Right lobe of liver (tissue), 6 donors: ENCODE data around the gene ARSA. TPM values are rescaled to one million over a fixed set of nuclear protein-coding genes. Genes with fewer than 3 reads are reported as not detected.
"Not testable (repeated sequence)": the region's sequence is repeated elsewhere in the genome, so short reads cannot be mapped to it uniquely, and the experiment has no call there.

ENCODE experiments used
- ATAC-seq, 4 donors: fragments of 200-7000 bp; cut with Tn5 transposase; one replicate each; pipeline ENCODE4 v1.9.1; 2020; ENCODE audit warnings: mild to moderate bottlenecking in 4 of 4, moderate library complexity in 4 of 4
- DNase-seq, 3 donors: peaks; one replicate each; pipeline ENCODE4 v3.0.0-alpha.2; 2020
- H3K27ac ChIP-seq, 3 donors: fragments of 200-600 bp; one replicate each; pipeline ENCODE4 v1.8.0; 2022
- H3K27me3 ChIP-seq, 2 donors: fragments of 200-600 bp; one replicate each; pipeline ENCODE4 v1.8.0; 2022
- H3K36me3 ChIP-seq, 4 donors: fragments of 200-600 bp; sonication (generic) in 1 of 4; one replicate each; pipeline versions ENCODE4 v1.5.1 to v1.8.0; 2017 to 2022; ENCODE audit warnings: control low read depth in 1 of 4
- H3K4me1 ChIP-seq, 4 donors: fragments of 200-600 bp; sonication (generic) in 1 of 4; one replicate each; pipeline versions ENCODE4 v1.5.1 to v1.8.0; 2017 to 2022; ENCODE audit warnings: control low read depth in 1 of 4
- H3K4me3 ChIP-seq, 3 donors: fragments of 200-600 bp; one replicate each; pipeline ENCODE4 v1.8.0; 2022
- H3K9me3 ChIP-seq, 4 donors: fragments of 200-600 bp; sonication (generic) in 1 of 4; one replicate each; pipeline versions ENCODE4 v1.5.1 to v1.8.0; 2017 to 2022; ENCODE audit warnings: control low read depth in 1 of 4
- POLR2A ChIP-seq: fragments of 450-650 bp; IDR thresholded peaks from one replicate; pipeline ENCODE4 v1.6.1; 2017; ENCODE audit warnings: antibody characterized with exemption, mild to moderate bottlenecking
- WGBS: methylation state at CpG from one replicate; pipeline ENCODE4 v1.1.6; 2018; ENCODE audit warnings: low coverage, low lambda C conversion rate; ENCODE audit not compliant: insufficient coverage; ENCODE audit errors: missing lambda C conversion rate; 5-methylcytosine and 5-hydroxymethylcytosine counted together
- intact Hi-C, 2 donors: fragments of 100-400 bp; cut with DNase I; formaldehyde crosslinking; loops; one replicate each; pipeline versions ENCODE4 v1.11.2 to v1.14.1; 2022
- total RNA-seq, 6 experiments: library from RNA; depleted of rRNA in 2 of 6; stranded (reverse); fragments of >200 nt in 2 of 6; fragmentation: NEBNext Ultra II Directional in 3 of 6; extraction: Animal tissue kit (Norgen Biotek cat#: 25700) in 3 of 6; gene quantifications; one replicate each; pipeline versions ENCODE4 v1.1.0 to v1.2.4, GENCODE V29; 2016 to 2023
- TF ChIP-seq, protein P1 (sequence below), 4 donors: fragments of 200-600 bp in 3 of 4; fragments of 450-650 bp in 1 of 4; IDR thresholded peaks; one replicate each; pipeline versions ENCODE4 v1.5.1 to v1.8.0; 2016 to 2022; ENCODE audit warnings: antibody characterized with exemption in 4 of 4, mild to moderate bottlenecking in 2 of 4
- donor health status: DM: no; HTN: yes; CAD: no.
- donor health status: DM: no; HTN: no; CAD: no.
- donor health status: DM: no; HTN: no; CAD: no.
- donor health status: DM: no; HTN: yes; CAD: no.
- donor health status: DM: no; HTN: yes; CAD: no.

ARSA gene
- total RNA-seq, 6 experiments from 2014 or later: 20.8 to 47.3 (median 38.6) TPM

DNA sequence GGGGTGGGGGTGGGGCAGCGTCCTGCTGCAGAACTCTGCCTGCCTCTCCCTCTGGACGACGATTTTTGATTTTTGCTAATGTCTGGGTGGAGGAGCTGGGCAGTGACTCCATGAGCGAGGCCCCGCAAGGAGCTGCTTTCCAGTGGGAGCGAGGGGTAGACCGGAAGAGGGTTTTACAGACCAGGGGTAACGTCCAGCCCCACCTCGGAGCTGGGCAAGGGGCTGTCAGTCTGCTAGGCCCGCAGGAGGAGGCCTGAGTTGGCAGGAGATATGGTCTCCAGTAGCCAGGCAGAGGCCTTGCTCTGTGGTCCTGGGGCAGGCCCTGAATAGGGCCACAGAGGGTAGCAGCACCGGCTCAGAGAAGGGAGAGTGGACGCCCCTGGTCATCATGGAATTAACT is 18.4 kb downstream of the ARSA start:
- intact Hi-C loops: no loop called here
- Histone ChIP-seq H3K4me1 (peaks cover 0 to 10% (median 4%) of the 10 kb centered on the region in 4 donors), H3K9me3 (no peaks in the 10 kb centered on the region), H3K4me3 (no peak overlapping the region), H3K27me3 (no peaks in the 10 kb centered on the region), H3K36me3 (no peaks in the 10 kb centered on the region), H3K27ac (no peak overlapping the region)
- 77% methylated on average over 6 of the region's 12 CpGs for WGBS
- DNase-seq (no peak), ATAC-seq (no peak)
- TF ChIP-seq, protein P1, sequence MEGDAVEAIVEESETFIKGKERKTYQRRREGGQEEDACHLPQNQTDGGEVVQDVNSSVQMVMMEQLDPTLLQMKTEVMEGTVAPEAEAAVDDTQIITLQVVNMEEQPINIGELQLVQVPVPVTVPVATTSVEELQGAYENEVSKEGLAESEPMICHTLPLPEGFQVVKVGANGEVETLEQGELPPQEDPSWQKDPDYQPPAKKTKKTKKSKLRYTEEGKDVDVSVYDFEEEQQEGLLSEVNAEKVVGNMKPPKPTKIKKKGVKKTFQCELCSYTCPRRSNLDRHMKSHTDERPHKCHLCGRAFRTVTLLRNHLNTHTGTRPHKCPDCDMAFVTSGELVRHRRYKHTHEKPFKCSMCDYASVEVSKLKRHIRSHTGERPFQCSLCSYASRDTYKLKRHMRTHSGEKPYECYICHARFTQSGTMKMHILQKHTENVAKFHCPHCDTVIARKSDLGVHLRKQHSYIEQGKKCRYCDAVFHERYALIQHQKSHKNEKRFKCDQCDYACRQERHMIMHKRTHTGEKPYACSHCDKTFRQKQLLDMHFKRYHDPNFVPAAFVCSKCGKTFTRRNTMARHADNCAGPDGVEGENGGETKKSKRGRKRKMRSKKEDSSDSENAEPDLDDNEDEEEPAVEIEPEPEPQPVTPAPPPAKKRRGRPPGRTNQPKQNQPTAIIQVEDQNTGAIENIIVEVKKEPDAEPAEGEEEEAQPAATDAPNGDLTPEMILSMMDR (IDR thresholded peaks at IDR 0.05): no peak
- TF ChIP-seq POLR2A: no peak

- TF ChIP-seq, protein P1 (IDR thresholded peaks at IDR 0.05): no peak
- no peak for TF ChIP-seq POLR2A
- intact Hi-C loops: no loop called here
- ATAC-seq: no peak
- Histone ChIP-seq H3K27me3 (no peaks in the 10 kb centered on the region), H3K36me3 (no peaks in the 10 kb centered on the region), H3K27ac (no peak overlapping the region), H3K4me3 (no peak overlapping the region), H3K4me1 (peaks cover 0 to 9% (median 4%) of the 10 kb centered on the region in 4 donors), H3K9me3 (no peaks in the 10 kb centered on the region)
- 72% methylated on average over 10 of the region's 10 CpGs for WGBS
- no peak for DNase-seq
Observed at GRCh38 chr22:50608996-50609395, 19.0 kb downstream of the ARSA start.

DNA sequence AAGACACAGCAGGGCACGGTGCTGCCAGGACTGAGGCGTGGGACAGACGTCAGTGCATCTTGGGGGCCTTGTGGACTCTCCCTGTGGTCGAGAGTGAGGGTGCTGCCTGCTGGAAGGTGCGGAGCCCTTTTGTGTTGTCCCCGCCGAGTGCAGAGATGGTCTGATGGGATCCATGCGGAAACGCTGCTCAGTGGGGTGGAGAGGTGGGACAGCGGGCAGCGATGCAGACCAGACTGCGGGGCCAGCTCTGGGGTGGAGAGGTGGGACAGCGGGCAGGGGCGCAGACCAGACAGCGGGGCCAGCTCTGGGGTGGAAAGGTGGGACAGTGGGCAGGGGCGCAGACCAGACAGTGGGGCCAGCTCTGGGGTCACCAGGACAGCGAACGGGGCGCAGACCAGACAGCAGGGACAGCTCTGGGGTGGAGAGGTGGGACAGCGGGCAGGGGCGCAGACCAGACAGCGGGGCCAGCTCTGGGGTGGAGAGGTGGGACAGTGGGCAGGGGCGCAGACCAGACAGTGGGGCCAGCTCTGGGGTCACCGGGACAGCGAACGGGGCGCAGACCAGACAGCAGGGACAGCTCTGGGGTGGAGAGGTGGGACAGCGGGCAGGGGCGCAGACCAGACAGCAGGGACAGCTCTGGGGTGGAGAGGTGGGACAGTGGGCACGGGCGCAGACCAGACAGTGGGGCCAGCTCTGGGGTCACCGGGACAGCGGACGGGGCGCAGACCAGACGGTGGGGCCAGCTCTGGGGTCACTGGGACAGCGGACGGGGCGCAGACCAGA is 19.7 kb downstream of the ARSA start:
- H3K36me3 ChIP-seq, intact Hi-C loops, H3K27ac ChIP-seq, DNase-seq, H3K27me3 ChIP-seq, H3K4me1 ChIP-seq, ATAC-seq, H3K9me3 ChIP-seq, H3K4me3 ChIP-seq: not testable (repeated sequence)
- WGBS: 75% methylated on average over 16 of the region's 39 CpGs

DNA sequence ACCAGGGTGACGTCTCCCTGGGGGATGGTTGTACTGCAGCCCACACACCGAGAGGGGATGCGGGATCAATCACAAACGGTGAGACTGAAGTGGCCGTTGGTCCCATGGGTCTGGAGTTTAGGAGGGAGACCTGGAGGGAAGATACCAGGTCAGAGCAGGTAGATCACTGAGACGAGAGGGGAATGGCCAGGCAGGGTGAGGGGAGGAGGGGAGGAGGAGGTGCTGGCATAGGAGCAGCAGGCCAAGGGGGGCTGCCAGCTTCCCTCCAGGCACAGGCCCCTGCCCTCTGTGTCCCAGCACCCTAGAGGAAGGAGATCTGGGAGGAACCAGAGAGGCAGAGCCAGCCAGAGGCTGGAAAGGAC is 20.3 kb downstream of the ARSA start:
- Histone ChIP-seq H3K36me3 (no peaks in the 10 kb centered on the region), H3K27ac (no peak overlapping the region), H3K4me1 (no peaks in the 10 kb centered on the region), H3K4me3 (no peak overlapping the region), H3K9me3 (no peaks in the 10 kb centered on the region), H3K27me3 (peaks cover 0 to 6% of the 10 kb centered on the region in 2 donors)
- DNase-seq (no peak), ATAC-seq (no peak)
- TF ChIP-seq, protein P1 (IDR thresholded peaks at IDR 0.05): no peak
- TF ChIP-seq POLR2A: no peak
- intact Hi-C loops: no loop called here
- 52% methylated on average over 3 of the region's 6 CpGs for WGBS

DNA sequence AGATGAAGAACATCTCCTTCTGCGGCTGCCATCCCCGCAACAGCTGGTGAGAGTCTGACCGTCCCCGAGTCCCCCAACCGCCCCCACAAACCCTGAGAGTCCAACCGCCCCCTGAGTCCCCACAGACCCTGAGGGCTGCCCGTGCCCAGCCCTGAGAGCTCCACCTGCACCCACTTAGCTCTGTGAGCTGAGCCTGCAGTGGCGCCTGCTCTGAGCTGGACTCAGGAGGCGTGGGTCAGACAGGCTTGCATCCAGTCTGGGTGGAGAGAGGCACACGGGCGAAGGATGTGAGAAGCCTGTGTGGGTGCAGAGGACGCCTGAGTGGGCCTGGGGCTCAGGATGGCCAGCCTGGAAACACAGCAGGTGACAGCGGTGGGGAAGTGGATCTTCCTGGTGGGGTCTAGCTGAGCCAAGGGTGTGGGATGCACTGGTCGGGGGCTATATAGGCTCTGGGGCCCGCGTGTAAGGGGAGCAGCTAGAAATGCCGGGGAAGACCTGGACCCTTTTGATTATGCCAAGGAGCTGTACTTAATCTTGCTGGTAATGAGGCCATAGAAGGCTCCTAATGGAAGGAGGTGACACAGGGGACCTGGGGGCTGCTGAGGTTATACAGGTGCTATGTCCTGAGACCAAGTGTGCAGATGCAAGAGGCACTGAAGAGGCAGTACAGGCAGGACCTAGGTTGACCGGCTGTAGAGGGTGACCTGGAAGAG is 20.9 kb downstream of the ARSA start:
- no peak for DNase-seq
- no peaks in the 10 kb centered on the region for H3K36me3 ChIP-seq
- peaks cover 0 to 6% of the 10 kb centered on the region in 2 donors for H3K27me3 ChIP-seq
- no peak overlapping the region for H3K4me3 ChIP-seq
- H3K9me3 ChIP-seq: no peaks in the 10 kb centered on the region
- TF ChIP-seq, protein P1 (IDR thresholded peaks at IDR 0.05): no peak
- no peak for TF ChIP-seq POLR2A
- WGBS: 82% methylated on average over 10 of the region's 18 CpGs
- no peaks in the 10 kb centered on the region for H3K4me1 ChIP-seq
- intact Hi-C loops: no loop called here
- no peak for ATAC-seq
- no peak overlapping the region for H3K27ac ChIP-seq
